ENCODE results near the gene IFNA10. TPM values are rescaled to one million over a fixed set of nuclear protein-coding genes. Genes with fewer than 3 reads are reported as not detected.
"Not testable (repeated sequence)": the region's sequence is repeated elsewhere in the genome, so short reads cannot be mapped to it uniquely, and the experiment has no call there.

Gene IFNA10
- total and polyA plus RNA-seq, 7 donors, result not detected

- TF ChIP-seq, protein P1, sequence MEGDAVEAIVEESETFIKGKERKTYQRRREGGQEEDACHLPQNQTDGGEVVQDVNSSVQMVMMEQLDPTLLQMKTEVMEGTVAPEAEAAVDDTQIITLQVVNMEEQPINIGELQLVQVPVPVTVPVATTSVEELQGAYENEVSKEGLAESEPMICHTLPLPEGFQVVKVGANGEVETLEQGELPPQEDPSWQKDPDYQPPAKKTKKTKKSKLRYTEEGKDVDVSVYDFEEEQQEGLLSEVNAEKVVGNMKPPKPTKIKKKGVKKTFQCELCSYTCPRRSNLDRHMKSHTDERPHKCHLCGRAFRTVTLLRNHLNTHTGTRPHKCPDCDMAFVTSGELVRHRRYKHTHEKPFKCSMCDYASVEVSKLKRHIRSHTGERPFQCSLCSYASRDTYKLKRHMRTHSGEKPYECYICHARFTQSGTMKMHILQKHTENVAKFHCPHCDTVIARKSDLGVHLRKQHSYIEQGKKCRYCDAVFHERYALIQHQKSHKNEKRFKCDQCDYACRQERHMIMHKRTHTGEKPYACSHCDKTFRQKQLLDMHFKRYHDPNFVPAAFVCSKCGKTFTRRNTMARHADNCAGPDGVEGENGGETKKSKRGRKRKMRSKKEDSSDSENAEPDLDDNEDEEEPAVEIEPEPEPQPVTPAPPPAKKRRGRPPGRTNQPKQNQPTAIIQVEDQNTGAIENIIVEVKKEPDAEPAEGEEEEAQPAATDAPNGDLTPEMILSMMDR (IDR thresholded peaks at IDR 0.05), result peak in 1 of 4 experiments; percentile 11
- H3K27ac ChIP-seq; H3K4me3 ChIP-seq; H3K9me3 ChIP-seq; H3K27me3 ChIP-seq; H3K4me1 ChIP-seq; intact Hi-C loops (cut with DNase I); H3K36me3 ChIP-seq; DNase-seq: not testable (repeated sequence)
- WGBS, 2 donors, result 43 to 44% methylated on average over 4 of the region's 4 CpGs
These were observed 23.9 kb downstream of the IFNA10 start for GRCh38 chr9:21182810-21183736.

DNA sequence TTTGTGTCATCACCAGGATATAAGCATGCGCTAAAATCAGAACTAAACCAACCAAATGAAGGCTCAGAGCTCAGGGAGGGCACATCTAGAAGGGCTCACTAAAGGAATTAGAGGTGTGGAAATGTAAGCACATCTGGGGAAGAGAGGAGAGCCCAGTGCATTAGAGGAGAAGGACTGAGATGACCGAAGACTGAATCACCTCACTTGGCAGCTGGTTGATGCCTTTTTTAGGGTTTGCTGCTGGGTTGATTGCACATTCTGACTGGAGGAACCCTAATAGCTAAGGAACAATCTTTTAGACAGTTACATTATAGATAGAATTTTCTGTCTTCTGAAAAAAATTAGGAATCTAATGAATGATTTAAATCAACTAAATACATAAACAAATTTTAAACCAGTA lies 32.3 kb downstream of the IFNA10 start:
- Histone ChIP-seq H3K27ac (no peak overlapping the region), H3K4me1 (no peaks in the 10 kb centered on the region), H3K4me3 (no peak overlapping the region), H3K36me3 (no peaks in the 10 kb centered on the region), H3K27me3 (no peaks in the 10 kb centered on the region), H3K9me3 (no peaks in the 10 kb centered on the region)
- DNase-seq, result no peak
- 79 to 87% methylated on average over 2 of the region's 2 CpGs for WGBS, 2 donors
- TF ChIP-seq POLR2AphosphoS5 (IDR thresholded peaks at IDR 0.05), result no peak
- no peak for TF ChIP-seq POLR2A (IDR thresholded peaks at IDR 0.05)
- intact Hi-C loops (cut with DNase I), result no loop called here

DNA sequence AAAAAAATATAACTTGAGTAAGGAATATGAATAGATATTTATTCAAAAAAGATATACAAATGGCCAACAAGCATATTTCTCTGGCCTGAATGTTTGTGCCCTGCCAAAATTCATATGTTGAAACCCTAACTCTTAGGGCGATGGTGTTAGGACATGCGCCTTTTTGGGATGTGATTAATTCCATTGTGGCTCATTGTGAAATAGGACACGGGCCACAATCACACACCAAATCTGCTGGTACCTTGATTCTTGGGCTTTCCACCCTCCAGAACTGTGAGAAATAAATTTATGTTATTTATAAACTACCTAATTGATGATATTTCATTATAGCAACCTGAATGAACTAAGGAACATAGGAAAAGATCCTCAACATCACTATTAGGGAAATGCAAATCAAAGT lies 34.8 kb downstream of the IFNA10 start:
- DNase-seq, result no peak
- intact Hi-C loops (cut with DNase I), result no loop called here
- TF ChIP-seq, protein P1 (IDR thresholded peaks at IDR 0.05), result no peak
- TF ChIP-seq POLR2A (IDR thresholded peaks at IDR 0.05) (no peak), POLR2AphosphoS5 (IDR thresholded peaks at IDR 0.05) (no peak), EP300 (IDR thresholded peaks at IDR 0.05) (no peak)
- Histone ChIP-seq H3K4me1 (no peaks in the 10 kb centered on the region), H3K27ac (no peak overlapping the region), H3K4me3 (no peak overlapping the region), H3K27me3 (no peaks in the 10 kb centered on the region), H3K9me3 (no peaks in the 10 kb centered on the region), H3K36me3 (no peaks in the 10 kb centered on the region)
- 83 to 87% methylated on average over 3 of the region's 3 CpGs for WGBS, 2 donors

GRCh38 chr9:21171351-21171750 lies 35.6 kb downstream of the IFNA10 start:
- Histone ChIP-seq H3K4me1 (no peaks in the 10 kb centered on the region), H3K9me3 (no peaks in the 10 kb centered on the region), H3K4me3 (no peak overlapping the region), H3K27ac (no peak overlapping the region), H3K36me3 (no peaks in the 10 kb centered on the region), H3K27me3 (no peaks in the 10 kb centered on the region)
- intact Hi-C loops (cut with DNase I), result no loop called here
- 79 to 88% methylated on average over 1 of the region's 1 CpG for WGBS, 2 donors
- DNase-seq, result no peak
- TF ChIP-seq, protein P1 (IDR thresholded peaks at IDR 0.05), result no peak
- TF ChIP-seq EP300 (IDR thresholded peaks at IDR 0.05), result no peak
- TF ChIP-seq POLR2A (IDR thresholded peaks at IDR 0.05), result no peak
- TF ChIP-seq POLR2AphosphoS5 (IDR thresholded peaks at IDR 0.05), result no peak

- WGBS, 2 donors, result 49 to 83% methylated on average over 2 of the region's 2 CpGs
- intact Hi-C loops (cut with DNase I); H3K4me1 ChIP-seq; H3K4me3 ChIP-seq; H3K27ac ChIP-seq; H3K9me3 ChIP-seq; H3K27me3 ChIP-seq; DNase-seq; H3K36me3 ChIP-seq: not testable (repeated sequence)
These were observed 40.4 kb downstream of the IFNA10 start, which contains the start of gene IFNA21 for GRCh38 chr9:21166560-21166959. TSS of gene IFNA21 (minus strand) at chr9:21166660. CDS start at chr9:21166612, 48 bp downstream.

Measured in sigmoid colon (tissue), 7 donors.